COLO668 (cell line): Measurements from ENCODE around the gene FAM53B.

Experiments
- DNase-seq: peaks from one replicate; lab custom pipeline; 2025; ENCODE audit not compliant: unreplicated experiment; lab: John Stamatoyannopoulos, UW

FAM53B gene

DNA sequence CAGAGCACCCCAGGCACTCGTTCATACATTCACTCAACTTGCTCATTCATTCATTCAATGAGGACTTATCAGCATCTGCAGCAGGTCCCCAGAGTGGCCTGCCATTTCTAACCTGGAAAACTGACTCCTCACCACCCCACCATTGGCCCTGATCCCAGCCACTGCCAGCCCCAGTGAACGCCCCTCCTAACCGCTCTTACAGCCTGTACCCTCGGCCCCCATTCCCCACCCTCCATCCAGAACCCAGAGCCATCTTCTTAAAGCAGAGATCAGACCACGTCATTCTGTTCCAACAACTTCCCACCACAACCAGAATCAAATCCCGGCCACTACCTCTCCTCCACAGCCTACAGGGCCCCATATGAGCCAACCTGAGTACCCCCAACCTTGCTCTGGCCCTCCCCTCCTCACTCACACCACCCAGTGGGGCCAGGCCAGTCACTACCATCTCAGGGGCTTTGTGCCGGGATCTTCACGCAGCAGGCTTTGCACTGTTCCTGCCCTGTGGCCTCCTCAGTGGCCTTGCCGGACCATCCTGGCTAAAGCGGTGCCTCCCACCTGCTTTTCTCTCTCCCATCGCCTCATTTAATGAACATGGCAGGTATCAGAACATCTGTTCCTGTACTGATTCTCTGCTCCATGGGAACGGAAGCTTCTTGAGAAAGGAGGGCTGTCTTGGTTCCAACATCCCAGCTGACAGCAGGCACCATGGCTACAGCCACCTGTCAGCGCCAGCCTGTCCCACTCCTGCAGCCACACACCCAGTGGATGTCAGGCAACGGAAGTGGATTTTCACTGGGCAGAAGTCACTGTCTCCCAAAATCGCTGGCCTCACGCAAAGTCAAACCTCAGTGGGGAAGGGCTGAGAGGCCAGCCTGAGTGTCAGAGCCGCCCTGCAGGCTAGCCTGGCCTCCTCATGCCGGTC lies 45.4 kb downstream of the FAM53B start:
- no peak for DNase-seq

DNA sequence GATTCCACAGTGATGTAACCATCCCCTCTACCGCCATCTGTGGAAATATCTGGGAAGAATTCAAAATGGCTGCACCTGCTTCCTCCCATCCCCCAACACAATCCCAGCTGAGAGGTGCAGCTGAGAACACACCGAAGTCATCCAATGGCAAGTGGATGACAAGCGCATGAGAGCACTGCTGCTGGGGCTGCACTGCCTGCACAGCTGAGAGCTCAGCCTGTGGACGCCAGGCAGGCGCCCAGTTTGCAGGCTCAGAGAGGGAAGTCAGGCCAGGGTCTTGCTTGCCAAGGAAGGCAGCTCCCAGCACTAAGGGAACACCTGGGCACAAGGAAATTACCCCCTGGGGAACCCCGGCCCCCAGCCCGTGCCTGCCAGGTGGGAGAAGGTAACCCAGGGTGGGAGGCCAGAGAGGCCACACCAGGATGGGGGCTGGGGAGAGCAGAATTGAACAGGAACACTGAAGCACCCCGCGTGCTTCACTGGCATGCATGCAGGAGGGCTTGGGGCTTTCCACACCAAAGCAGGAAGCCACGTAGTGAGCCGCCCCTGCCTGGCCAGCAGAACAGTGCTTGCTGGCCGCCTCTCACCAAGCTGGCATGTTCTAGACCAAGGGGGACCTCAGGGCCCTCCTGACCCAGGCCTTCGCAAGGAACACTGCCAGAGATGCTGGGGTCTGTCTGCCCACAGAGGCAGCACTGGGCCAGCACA lies 46.2 kb downstream of the FAM53B start:
- DNase-seq = peak; percentile 16

DNA sequence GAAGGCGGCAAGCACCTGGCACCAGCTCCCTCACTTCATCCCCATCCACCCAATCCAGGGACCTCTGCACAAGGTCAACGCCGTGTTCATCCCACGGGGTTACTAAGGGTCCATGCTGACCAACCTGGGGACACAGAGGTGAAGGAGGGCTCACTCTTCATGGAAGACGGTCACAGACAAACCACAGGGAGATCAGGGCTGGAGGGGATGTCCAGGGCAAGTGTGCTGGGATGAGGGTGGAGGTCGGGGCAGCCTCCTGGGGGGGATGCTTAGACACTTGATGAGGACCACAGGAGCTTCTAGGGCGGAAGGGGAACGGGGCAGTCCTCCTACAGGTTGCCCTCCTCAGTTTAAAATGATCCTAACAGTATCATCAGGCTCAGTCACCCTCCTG lies 46.7 kb downstream of the FAM53B start:
- DNase-seq = no peak

DNA sequence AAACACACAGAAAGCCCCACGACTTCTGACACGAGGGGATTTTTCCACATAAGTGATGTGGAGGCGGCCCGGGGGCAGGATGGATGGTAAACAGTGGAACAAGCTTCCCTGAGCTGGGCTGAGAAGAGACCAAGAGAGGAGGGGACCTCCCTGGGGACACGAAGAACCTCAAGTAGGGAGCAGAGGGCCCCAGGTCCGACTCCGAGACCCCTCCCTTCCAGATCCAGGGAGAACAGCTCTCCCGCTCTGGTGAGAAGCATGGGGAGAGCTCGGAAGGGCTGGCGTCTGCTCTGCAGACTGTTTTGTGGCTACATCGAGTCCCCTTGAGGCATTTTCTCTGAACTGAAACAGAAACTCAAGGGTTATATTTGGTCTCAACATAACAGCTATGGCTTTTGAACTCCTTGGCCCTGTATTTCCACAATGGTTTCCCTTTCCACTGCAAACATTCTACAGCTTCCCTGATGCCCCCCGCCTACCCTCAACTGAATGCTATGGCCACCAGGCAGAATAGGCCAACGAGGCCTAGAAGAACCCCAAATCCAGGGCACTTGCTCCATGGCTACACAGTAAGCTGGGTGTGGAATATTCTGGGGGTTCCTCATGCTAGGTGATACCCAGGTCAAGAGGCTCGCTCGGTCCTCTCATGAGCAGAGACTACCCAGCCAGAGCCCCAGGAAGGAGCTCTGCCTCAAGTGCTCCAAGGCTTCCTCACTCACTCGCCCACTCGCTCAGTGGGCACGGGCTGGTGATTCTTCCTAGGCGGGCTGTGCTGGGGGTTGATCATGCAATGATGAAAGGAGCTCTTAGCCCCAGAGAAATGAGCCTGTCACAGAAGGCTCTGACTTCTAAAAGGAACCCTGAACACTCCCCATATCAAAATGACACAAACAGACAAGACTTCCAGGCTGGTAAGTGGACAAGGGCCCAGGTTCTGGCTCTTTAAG lies 47.5 kb downstream of the FAM53B start:
- DNase-seq = no peak

DNA sequence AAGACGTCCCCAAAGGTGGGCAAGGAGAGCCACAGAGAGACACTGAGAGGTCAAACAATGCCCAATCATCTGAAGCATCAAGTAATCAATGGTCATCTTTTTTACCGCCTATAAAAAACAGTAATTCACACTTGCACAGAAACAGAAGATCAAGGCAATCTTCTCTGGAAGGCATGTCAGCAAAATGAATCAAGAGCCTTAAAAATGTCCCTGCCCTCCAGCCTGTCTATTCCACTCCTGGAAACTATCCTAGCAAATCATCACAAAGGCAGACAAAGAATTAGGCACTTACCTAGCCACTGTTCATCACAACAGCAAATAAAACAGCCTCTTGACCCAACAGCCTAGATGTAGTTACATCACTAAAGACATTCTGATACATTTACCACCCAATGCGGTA lies 48.9 kb downstream of the FAM53B start:
- no peak for DNase-seq

DNA sequence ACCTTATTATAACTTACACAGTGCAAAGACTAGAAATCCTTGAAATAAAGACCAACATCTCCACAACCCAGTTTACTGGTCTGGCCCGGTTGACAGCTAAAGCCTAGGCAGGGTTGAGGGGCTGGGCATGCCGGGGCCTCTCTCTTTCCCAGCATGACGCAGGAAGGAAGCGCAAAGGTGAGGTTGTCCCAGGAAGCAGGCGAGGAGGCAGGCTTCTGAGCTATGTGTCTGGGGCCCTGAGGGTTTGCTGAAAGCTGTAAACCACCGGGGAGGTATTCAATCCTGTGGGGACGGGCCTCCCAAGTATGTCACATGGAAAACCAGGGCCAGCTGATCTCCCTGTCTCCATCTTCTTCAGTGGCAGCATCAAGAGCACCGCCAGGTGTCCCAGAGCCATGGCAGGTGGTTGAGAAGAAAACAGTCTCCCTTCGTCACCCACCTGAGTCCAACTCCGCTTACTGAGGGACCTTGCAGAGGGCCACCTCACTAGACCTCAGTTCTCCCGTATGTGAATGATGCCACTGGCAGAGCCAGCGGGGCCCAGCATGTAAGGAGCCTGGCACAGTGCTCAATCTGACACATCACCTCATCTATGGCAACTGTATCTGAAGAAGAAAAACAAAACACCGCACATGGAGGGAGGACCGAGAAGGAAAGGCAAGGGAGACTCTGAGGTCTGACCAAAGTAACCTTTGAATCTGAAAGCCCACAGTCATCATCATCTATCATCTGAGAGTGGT lies 49.5 kb downstream of the FAM53B start:
- DNase-seq = no peak

DNA sequence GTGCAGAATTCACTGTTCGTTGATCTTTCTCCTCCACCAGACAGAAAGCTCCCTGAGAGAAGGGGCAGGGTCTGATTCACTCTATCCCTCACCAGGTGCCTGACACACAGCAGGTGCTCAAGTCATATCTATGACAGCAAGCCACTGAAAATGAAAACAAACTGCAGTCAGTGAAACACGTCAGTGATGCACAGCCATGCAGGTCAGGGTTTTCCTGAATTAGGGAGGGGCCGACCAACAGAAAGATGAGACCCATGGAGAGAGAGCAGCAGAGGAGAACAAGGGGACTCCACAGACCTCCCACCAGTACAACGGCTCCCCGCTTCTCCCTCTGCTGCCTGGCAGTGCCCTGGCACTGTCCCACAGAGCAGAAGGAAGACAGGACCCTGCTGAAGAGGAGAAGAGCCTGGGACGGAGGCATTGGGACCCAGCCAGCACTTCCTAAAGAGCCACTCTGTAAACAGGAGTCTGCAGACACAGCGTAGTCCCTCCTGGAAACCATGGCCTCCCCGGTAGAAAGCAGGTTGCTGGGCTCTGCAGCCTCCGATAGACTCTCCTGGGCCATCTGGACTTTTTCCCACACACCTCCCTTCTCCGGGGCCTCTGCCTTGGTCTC lies 50.3 kb downstream of the FAM53B start:
- peak; percentile 69 for DNase-seq

DNA sequence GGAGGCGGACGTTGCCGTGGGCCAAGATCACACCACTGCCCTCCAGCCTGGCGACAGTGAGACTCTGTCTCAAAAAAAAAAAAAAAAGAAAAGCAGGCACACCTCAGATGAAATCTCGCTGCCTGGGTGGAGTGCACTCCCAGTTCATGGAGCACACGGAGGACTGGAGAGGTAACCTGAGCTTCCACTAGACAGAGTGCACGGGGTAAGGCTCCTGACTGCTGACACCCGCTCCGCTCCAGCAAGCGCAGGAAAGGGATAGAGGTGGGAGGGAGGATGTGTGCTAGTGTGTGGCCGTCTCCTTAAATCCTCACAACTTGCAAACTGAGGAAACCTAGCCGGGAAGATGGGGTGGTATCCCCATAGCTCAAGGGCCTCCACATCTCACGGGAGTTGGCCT lies 50.8 kb downstream of the FAM53B start:
- DNase-seq = peak; percentile 71

DNA sequence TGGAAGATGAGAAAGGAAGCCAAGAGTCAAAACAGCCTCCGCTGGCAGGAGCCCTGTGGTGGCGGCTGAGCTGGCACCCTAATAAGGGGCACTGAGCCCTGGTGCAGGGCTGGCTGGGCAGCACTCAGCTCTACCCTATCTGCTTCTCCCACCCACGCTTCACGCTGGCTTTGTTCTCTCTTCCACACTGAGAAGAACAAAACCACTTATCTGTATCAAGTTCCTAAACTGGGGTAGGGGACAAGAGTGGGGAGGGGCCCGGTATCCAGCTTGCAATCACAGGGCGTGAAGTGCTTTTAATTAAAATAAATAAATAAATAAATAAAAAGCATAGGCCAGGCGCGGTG lies 52.1 kb downstream of the FAM53B start:
- DNase-seq = no peak

DNA sequence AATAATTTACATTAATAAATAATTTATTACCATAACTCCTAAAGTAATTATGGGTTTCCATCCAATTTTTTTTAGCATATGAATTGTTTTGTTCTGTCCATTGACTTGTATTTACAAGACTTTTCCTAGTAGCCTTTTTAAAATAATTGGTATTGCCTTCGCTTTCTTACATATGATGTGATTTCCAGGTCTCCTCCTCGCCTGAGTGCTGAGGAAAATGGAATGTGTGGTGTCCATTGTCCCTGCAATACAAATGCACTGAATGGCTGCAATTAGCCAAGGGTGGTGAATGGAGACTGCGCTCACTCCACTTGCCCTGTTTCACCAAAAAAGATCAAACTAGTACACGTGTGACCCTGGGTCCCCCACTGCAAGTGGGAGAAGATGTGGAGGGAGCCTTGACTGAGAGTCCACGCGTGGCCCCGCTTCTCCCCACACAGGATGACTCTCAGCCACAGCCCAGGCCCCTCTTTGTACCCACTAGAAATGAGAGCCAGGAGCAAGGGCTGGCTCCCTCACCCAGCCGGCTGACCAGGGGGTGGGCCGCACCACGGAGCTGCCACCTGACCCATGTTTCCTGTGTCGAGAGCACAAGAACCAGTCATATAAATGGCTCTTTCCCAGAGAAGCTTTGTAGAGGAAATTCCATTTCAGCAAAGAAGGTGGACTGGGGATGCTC lies 52.6 kb downstream of the FAM53B start:
- DNase-seq = no peak

DNA sequence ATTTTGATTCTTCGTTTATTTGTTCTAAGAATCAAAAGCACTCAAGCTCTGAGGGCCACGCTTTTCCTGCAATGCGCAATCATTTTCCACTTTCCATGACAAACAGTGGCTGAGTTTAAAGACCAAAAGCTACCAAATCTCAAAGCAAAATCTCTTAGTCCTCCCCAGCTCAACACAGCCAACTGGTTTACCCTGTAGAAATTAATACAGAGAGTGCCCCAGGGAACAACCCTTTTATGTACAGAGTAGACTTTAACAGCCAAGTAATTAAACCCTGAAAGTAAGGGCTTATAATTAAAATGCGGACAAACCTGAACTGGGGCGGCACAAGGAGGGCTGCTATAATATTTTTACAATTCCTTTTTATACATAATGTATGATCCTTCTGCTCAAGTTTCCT lies 53.2 kb downstream of the FAM53B start:
- no peak for DNase-seq

DNA sequence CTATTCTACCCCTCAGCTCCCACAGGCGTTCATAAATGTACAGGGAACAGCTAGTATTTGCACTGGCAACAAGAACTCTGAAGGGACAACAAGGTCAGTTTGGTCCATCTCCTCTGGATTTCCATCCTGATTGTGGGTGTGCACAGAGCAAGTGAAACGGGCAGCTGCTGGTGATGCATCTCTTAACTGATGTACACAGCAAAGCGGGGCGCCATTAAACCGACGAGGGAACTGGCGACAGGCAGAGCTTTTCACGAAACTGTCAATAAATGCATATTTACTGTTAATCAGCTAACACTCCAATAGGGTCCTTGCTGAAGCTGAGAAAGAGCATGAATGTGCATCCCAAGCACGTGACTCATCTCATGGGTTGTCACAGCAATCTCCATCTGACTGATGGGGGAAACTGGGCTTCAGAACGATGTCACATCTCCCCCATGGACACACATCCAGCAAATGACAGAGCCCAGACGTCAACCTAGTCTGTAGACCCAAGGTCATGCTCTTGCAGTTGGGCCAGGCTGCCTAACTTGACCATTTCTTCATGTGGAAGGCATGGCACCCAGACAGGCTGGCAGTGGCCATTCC lies 54.2 kb downstream of the FAM53B start:
- no peak for DNase-seq

DNA sequence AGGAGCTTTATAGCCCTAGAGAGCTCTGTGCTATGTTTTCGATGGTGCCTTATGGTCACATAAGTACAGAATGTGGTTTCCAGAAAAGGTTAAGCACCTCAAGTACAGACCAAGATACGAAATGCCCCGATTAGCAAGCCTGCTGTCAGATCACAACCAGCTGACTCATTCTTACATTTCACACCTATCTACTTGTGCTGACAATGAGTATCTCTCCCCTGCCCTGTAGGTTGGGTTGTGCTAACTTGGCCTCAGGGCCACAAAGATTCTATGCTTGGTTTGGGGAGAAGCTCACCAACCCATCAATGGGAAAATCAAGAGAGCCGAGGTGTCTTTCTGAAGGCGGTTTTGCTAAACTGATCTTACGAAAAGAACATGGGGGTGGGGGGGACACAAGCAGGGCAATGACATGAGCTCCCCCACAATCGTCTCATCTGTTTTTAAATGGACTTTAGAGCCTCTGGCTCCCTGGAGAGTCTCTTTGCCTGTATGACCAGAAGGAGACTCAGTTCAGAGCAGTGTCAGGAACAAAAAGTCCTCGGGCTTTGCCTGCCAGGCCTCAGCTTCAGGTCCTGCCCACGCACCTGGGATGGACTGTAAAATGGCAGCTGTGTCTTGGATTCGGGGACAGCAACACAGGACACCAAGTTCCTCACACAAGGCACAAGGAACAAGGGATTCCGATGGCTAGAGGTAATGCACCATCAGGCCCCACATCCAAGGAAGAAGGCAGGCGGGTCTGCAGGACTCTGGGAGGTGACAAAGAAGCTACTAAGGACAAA lies 55.1 kb downstream of the FAM53B start:
- no peak for DNase-seq

DNA sequence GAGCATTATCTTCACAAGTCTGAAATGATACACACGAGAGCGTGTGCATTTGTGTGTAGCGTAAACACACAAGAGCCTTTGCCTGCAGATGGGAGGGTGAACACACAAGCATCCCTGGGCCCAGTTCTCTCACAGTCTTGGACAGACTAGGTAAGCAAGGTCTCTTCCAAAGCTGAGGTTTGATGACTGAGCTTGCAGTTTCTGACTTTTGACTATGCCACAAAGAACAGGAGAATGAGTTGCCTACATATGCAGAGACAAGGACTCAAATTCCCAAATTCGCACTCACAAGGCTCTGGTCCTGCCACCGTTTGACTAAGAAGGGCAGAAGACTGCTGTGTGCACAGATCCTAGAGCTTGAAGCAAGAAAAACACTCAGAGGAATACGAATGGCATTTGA lies 55.8 kb downstream of the FAM53B start:
- no peak for DNase-seq

DNA sequence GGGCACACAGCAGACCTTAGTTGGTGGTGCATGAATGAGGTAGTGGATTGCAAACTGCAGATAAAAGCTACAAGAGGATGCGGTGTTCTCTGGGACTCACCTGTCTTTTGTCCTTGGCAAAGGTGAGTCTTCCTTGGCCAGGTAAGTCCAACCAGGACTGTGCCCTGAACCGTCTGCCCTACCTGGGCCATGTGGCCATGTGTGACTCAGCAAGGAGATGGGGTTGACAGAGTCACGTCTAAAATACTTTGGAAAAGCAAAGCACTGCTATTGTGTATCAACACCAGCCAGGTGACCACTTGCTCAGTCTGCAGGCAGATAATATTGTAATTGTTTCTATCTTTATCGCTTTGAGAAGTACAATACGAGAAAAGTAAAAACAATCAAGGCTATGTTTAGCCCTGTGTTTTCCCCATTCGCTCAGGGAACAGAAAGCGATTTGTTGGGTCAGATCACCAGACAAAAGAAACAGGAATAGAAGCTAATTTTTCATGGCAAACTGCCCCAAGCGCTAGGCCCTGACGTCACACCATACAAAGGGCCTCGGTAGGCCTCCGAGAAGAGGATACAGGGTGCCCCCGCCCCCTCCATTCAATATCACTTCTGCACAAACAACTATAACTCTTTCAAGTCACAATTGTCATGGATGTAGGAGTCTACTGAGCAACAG lies 57.3 kb downstream of the FAM53B start:
- DNase-seq = no peak

DNA sequence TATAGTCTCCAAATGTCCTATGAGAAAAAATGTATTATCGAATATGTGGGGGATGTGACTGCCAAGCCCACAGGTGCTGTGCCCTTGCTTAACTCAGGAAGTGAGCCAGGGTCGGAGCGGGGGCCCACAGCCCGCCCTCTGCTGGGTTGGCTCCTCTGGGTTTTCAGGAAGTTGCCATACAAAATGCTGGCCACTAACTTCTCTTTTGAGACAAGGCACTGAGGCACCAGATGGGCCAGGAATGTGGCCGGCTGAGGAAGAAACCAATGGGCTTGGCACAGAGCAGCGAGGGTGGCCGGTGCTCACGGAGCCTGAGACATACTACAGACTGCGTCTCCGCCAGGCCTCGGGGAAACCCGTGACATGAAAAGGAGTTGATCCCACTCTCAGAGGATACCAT lies 58.9 kb downstream of the FAM53B start:
- no peak for DNase-seq

DNA sequence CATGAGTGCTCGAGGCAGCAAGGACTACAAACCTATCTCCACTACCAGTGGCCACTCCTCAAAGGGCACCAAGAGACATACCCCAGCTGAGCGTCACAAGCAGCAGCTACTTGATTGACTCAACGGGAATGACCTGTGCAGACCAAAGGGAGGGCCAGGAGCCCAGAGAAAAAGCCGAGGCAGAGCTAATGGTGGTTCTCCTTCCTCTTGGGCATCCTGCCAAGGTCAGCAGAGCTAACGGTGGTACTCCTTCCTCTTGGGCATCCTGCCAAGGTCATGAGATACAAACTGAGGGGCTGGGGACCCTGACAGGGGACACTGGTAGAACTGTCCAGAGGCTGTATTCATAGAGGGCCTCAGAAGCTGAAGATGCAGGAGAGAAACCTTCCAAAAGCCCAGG lies 60.4 kb downstream of the FAM53B start:
- no peak for DNase-seq
